Activated CD4-positive, alpha-beta T cell treated with anti-CD3 and anti-CD28 coated beads, Interleukin-2, Interleukin-6, amounts not matched to agents 100 ng/mL and 50 ng/mL, durations not matched to agents 16 hours and 8 hours (primary cell): ENCODE results near the gene CDC34.

Source experiments
- DNase-seq: peaks from one replicate; pipeline ENCODE4 v3.0.0-alpha.2; 2020

CDC34 gene

GRCh38 chr19:524062-524674, 7.4 kb upstream of the CDC34 start:
- DNase-seq: no peak

GRCh38 chr19:525029-525428, 6.5 kb upstream of the CDC34 start:
- no peak for DNase-seq

GRCh38 chr19:525857-526419, 5.6 kb upstream of the CDC34 start:
- no peak for DNase-seq

DNA sequence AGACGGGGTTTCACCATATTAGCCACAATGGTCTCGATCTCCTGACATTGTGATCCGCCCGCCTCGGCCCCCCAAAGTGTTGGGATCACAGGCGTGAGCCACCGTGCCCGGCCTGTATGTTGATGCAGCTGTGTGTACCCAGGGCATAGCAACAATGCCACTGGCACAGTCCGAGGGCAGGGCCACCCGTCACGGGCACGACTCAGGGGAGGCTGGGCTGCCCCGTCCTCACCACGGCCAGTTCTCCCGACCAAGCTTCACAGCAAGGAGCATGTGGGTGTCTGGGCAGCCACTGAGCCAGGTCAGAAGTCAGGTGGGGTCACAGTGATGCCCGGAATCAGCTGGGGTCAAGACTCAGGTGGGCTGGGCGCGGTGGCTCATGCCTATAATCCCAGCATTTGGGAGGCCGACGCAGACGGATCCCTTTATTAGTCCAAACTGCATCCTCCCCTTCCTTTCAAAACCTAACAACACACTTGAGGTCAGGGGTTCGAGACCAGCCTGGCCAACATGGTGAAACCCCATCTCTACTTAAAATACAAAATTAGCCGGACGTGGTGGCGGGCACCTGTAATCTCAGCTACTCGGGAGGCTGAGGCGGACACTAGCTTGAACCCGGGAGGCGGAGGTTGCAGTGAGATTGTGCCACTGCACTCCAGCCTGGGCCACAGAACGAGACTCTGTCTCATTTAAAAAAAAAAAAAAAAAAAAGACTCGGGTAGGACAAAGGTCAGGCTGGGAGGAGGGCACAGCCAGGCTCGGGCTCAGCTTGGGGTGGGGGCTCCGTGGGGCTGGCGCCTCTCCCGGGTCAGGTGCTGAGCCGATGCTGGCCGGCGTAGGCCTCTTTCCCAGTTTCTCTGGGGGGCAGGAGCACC, 1.2 kb upstream of the CDC34 start:
- no peak for DNase-seq

GRCh38 chr19:531009-531752, 379 bp upstream of the CDC34 start:
- DNase-seq: peak; percentile 94

- DNase-seq: peak; percentile 53
Measured at GRCh38 chr19:532561-533363, 1.2 kb downstream of the CDC34 start.

GRCh38 chr19:533364-534058, 2.0 kb downstream of the CDC34 start:
- no peak for DNase-seq

- no peak for DNase-seq
Measured at GRCh38 chr19:534088-534487, 2.5 kb downstream of the CDC34 start.

DNA sequence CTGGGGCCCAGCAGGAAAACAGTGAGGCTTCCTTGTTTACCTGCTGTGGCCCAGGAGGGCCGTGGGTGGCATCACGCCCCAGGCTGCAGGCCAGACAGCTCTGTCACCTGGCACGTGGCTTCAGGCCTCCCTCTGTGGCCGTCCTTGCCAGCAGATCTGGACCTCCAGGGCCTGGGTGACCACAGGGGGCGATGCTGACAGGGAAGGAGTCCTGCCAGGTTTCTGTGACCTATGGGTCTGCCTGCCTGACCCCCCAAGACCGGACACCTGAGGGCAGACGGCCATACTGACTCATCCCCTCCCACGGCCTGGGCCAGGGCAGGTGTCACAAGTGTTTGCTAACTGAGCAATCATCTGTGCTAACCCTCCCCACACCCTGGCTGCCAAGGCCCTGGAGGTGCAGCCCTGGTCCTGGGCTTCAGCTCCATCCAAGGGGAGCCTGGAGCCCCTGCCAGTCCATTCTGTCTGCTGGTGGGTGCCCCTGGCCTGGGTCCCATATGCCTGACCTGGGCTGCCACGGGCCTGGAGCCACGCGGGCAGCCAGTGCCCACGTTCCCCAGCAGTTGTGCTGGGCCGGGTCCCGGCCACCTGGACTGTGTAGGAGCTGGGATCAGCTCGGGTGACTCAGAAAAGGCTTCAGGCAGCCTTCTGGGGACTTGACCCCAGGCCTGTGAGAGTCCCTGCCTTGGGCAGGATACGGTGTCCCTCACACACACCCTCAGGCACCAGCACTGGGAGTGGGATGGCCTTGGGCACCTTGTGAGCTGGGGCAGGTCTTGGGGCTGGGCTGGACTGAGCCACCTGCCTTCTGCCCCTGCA, 3.7 kb downstream of the CDC34 start:
- DNase-seq: no peak

DNA sequence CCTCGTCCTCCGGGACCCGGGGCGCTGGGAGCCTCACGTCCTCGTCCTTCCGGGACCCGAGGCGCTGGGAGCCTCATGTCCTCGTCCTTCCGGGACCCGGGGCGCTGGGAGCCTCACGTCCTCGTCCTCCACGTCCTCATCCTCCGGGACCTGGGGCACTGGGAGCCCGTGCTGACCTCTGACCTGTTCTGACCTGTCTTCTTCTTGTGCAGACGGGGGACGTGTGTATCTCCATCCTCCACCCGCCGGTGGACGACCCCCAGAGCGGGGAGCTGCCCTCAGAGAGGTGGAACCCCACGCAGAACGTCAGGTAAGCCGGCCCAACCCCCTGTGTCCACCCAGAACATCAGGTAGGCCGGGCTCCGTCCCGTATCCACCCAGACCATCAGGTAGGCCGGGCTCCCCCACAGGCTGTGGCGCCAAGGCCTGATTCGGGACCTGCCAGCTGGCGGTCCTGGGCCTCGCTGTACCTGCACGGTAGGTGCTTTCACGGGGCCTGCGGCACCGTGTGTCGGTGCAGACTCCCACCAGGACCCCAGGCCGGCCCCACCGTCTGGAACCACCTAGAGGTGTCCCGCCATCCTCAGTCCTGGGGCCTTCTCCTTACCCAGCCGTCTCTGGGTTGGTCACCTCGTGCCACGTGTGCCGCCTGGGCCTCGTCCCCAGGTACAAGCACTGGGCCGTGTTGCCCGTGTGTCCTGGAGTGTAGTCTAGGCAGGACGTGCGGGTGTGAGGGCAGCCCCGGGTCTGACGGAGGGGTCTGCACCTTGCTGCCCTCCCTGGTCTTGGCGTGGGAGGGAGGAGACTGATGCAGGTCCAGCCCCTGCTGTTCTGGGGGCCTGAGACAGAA, 4.7 kb downstream of the CDC34 start:
- no peak for DNase-seq

GRCh38 chr19:536881-537404, 5.4 kb downstream of the CDC34 start:
- no peak for DNase-seq

- no peak for DNase-seq
Measured at GRCh38 chr19:538641-539428, 7.3 kb downstream of the CDC34 start.

DNA sequence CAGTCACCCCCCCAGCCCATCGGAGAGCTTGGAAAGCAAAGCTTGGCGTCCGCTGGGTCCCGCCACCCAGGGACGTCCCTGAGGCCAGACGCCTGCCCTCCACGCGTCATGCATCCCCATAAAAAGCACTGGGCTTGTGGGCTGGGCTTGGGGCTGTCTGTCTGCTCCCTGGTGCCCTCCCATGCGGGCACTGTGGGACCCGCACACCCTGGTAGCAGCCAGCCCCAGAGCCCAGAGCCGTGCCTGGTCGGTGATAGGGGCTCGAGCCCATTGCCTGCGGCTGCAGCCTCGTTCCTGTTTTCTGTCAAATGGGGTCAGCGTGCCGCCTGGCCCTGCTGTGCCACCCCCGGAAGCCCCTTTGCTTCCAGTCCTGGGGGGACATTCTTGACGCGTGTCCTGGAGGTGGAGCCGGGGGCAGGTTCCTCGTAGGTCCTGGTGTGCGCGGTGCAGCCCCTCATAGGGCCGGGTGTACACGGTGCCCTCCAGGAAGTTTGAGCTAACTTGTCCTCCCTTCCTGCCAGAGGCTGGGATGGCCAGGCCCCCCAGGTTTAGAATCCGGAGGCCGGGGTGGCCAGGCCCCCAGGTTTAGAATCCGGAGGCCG, 8.0 kb downstream of the CDC34 start:
- DNase-seq: no peak

DNA sequence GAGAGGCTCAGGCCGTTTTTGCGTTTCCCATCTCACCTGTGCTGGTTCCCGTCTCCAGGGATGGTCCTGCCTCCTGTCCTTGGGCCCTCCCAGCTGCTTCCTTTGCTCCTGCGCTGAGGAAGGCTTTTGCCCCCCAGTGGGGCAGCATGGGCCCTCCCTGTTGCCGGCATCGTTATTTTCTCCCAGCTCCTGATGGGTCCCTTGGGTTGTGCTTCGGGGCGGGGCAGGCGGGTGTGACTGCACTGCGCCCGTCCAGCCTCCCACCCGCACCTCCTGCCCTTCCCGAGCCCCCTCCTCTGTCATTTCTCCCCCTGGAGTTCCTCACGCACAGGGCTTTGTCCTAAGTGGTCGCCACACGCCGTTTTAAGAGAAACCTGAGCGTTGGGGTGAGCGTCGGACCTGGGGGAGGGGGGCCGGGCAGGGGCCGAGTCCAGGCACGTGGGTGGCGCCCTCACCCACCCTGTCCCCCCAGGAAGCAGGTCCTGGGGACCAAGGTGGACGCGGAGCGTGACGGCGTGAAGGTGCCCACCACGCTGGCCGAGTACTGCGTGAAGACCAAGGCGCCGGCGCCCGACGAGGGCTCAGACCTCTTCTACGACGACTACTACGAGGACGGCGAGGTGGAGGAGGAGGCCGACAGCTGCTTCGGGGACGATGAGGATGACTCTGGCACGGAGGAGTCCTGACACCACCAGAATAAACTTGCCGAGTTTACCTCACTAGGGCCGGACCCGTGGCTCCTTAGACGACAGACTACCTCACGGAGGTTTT, 9.5 kb downstream of the CDC34 start:
- no peak for DNase-seq

- DNase-seq: no peak
Measured at GRCh38 chr19:541699-542098, 10.1 kb downstream of the CDC34 start.

DNA sequence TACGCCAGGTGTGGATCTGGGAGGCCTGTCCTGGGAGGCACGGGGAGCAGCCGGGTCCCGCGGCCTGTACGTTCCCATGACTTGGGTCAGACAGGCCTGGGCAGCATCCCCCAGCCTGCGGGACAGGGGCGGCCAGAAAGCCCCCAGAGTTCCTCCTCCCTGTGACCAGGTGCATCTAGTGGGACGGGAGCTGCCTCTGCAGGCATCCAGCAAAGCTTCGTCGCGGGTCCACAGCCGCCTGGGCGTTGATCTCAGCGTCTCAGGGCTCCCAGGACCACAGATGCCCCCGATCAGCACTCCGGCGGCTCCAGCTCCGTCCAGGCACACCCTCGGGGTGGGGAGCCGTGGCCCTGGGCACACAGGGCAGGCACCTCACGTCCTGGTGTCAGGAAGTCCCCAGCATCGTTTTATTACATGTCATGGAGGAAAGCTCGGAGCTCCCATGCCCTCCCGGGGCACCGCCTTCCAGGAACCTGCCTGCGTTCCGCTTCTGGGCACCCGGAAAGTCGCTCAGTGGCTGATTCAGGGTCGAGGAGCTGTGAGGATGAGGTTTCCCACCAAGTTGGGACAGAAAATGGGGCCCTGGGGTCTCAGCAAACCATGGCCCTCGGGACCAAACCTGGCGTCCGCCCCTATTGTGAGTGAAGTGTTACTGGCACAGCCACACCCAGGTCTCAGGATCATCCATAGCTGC, 10.8 kb downstream of the CDC34 start:
- DNase-seq: no peak
